Skeletal muscle satellite cell (primary cell): ENCODE results near the gene PSMB2.
"Not testable (repeated sequence)": the region's sequence is repeated elsewhere in the genome, so short reads cannot be mapped to it uniquely, and the experiment has no call there.

ENCODE experiments used
- H3K27me3 ChIP-seq: 2 replicates; pipeline ENCODE4 v1.7.0; 2013; ENCODE audit warnings: low read length; ENCODE audit not compliant: control insufficient read depth, insufficient read depth
- H3K36me3 ChIP-seq: 2 replicates; pipeline ENCODE4 v1.7.0; 2013; ENCODE audit warnings: mild to moderate bottlenecking, control low read depth, low read length; ENCODE audit not compliant: insufficient read depth
- H3K4me1 ChIP-seq: 2 replicates; pipeline ENCODE4 v1.7.0; 2013; ENCODE audit warnings: low read length; ENCODE audit not compliant: control insufficient read depth, insufficient read depth
- H3K4me2 ChIP-seq: 2 replicates; pipeline ENCODE4 v1.7.0; 2013; ENCODE audit warnings: mild to moderate bottlenecking, low read length
- H3K4me3 ChIP-seq: 2 replicates; pipeline ENCODE4 v1.7.0; 2013; ENCODE audit warnings: low read length
- H3K9ac ChIP-seq: 2 replicates; pipeline ENCODE4 v1.7.0; 2013; ENCODE audit warnings: mild to moderate bottlenecking, low read depth, low read length, moderate library complexity
- H3K9me3 ChIP-seq: replicated peaks from 2 replicates; pipeline ENCODE4 v1.7.0; 2013; ENCODE audit warnings: mild to moderate bottlenecking, control low read depth, low read length

Gene PSMB2

DNA sequence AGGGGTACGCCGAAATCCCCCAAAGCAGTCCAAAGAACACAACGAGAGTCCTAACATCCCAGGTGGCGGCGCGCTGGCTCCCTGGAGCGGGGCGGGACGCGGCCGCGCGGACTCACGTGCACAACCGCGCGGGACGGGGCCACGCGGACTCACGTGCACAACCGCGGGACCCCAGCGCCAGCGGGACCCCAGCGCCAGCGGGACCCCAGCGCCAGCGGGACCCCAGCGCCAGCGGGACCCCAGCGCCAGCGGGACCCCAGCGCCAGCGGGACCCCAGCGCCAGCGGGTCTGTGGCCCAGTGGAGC lies 64.6 kb downstream of the PSMB2 start:
- not testable (repeated sequence) for H3K4me2 ChIP-seq, H3K9ac ChIP-seq, H3K4me1 ChIP-seq, H3K9me3 ChIP-seq, H3K36me3 ChIP-seq, H3K4me3 ChIP-seq
- H3K27me3 ChIP-seq, result peaks cover 21% of the 10 kb centered on the region

DNA sequence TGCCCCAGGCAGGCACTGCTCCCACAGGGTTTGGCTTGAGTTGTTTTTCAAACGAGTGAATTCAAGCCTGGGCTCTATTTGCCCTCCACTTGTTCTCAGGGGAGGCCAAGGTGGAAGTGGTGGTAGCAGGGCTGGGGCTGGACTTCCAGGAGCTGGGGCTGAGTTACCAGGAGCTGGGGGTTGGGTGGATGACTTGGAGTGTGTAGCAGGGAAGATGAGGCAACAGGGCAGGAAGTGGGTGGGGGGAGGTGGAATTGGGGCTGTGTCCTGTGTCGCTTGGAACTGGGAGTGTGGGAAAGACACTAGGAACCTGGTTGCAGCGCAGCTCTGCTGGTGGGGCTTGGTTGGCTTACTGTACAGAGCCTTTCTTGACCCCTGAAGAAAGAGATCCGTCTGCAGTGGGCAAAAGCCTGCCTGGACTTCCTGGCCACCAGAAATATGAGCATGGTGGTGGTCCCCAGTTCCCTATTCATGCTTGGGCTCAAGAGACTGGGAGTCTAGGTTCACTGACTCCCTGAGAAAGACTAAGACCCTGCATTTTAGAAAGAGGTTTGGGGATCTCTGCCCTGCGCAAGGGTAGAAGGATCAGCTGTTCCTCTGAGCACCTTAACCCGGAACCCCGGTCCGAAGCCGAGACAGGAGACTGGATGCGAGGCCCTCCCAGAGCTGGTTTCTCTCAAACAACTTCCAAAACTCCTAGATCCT lies 65.1 kb downstream of the PSMB2 start:
- Histone ChIP-seq H3K27me3 (peaks cover 21% of the 10 kb centered on the region), H3K9ac (no peak overlapping the region), H3K4me1 (peaks cover 9% of the 10 kb centered on the region), H3K36me3 (no peaks in the 10 kb centered on the region), H3K9me3 (no peaks in the 10 kb centered on the region), H3K4me3 (no peak overlapping the region), H3K4me2 (no peak overlapping the region)

DNA sequence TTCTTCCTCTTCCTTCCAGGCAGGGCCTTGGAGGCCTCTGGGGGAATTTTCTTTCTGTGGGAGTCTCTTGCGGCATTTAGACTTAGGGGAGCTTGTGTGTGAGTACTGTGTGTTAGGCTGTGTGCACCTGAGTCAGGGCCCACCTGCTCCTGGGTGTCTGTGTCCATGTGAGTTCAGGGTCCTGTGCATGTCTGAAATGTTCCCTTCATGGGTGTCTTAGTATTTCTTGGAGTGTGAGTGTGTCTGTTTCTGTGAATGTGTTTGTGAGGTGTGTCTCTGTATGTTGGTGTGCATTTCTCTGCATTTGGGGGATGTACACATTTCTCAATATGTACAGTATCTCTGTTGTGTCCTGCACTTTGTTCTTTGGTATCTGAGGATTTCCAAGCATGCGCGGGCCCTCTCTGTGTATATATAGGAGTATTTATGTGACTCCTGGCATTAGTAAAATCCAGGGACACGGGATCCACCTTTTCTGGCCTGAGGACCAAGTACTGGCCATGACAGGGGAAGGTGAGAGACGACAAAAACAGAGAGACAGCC lies 65.8 kb downstream of the PSMB2 start:
- Histone ChIP-seq H3K4me3 (no peak overlapping the region), H3K4me2 (no peak overlapping the region), H3K4me1 (peaks cover 9% of the 10 kb centered on the region), H3K27me3 (peaks cover 21% of the 10 kb centered on the region), H3K9me3 (no peaks in the 10 kb centered on the region), H3K9ac (no peak overlapping the region), H3K36me3 (no peaks in the 10 kb centered on the region)

DNA sequence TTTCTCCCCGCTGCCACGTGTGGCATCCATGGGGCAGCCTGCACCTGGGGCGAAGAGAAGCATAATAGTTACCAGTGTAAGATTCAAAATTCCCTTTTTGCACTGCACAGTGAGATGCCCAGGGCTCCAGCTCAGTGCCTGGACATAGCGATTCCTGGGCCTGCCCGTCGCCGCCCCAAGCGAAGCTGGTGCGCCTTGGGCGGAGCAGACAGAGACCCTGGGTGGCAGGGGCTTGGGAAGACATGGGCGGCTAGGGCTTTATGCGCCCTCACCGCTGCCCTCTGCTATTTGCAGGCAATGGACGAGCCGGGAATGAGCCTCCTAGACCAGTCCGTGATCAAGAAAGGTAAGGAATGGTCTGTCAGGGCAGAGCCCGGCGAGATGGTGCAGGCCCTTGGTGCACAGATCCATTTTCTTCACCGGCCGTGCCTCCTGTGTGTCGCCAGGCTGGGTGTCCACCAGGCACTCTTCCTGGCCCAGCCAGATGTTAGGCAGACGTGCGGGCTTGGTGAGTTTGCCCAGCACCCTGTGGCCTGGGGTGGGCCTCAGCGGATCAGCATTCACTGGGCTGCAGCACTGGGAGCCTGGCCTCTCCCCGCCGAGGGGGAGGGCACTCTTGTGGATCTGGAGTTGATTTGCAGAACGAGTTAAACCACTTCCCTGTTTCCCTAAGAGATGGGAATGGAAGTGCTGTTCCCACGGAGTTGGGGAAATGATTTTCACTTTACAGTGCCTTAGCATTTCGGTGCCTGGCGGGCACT lies 66.5 kb downstream of the PSMB2 start:
- H3K9ac ChIP-seq, result no peak overlapping the region
- H3K4me1 ChIP-seq, result peaks cover 14% of the 10 kb centered on the region
- no peak overlapping the region for H3K4me3 ChIP-seq
- H3K27me3 ChIP-seq, result peaks cover 21% of the 10 kb centered on the region
- H3K4me2 ChIP-seq, result no peak overlapping the region
- H3K9me3 ChIP-seq, result no peaks in the 10 kb centered on the region
- no peaks in the 10 kb centered on the region for H3K36me3 ChIP-seq

DNA sequence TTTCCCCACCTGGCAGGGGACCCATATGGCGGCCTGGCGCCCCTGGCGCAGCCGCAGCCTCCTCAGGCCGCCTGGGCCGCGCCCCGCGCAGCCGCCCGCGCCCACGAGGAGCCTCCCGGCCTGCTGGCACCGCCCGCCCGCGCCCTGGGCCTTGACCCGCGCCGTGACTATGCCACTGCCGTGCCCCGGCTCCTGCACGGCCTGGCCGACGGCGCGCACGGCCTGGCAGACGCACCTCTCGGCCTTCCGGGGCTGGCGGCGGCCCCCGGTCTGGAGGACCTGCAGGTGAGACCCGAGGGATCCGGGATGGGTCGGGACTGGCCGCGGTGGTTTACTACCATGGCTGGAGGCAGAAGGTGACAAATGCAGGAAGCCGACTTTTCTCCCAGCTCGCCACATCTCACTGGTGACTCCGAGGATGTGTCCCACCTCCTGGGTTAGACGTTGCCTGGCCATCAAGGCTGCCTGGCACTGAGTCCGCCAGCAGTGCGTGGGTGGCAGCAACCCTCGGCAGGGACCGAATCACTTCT lies 67.1 kb downstream of the PSMB2 start:
- Histone ChIP-seq H3K4me2 (peak overlapping the region; percentile 89), H3K9me3 (no peaks in the 10 kb centered on the region), H3K9ac (peak overlapping the region; percentile 36), H3K4me1 (peaks cover 18% of the 10 kb centered on the region), H3K27me3 (peaks cover 21% of the 10 kb centered on the region), H3K4me3 (peak overlapping the region; percentile 79), H3K36me3 (no peaks in the 10 kb centered on the region)

DNA sequence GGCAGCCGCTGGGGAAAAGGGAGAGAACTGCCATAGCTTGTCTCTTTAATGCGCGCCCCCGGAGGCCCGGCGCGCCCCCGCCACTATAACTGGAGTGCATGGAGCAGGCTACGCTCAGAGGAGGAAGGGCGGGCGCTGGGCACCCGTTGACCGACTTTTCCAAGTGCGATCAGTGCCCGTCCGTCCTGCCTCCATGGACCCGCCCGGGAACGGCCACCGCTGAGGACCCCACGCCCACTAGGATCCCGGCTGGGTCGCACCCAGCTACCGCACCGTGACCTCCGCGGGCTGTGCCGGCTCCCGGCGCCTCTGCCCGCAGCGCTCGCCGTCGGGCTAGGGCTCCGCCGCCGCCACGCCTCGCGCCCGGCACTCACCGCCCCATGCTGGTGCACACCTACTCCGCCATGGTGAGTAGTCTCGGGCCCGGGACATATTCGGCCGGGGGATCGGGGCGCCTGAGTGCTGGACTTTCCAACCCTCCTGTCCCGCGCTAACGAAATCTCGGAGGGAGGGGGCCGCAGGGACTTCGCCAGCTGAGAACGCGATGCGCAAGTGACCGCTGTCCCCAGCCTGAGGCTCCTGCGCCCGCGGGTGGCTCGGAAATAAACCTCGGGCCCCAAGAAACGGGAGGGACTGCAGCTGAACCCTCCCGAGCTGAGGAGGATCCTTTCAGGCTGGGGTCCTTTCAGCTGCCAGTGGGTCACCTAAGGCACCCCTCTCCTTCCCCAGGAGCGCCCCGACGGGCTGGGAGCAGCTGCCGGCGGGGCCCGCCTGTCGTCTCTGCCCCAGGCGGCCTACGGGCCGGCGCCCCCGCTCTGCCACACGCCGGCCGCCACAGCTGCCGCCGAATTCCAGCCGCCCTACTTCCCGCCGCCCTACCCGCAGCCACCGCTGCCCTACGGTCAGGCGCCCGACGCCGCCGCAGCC lies 67.9 kb downstream of the PSMB2 start, which contains the start of gene TFAP2E:
TSS of gene TFAP2E (plus strand) at position 117 of the 927 bp plus-strand sequence. CDS start at position 381, 264 bp downstream.
- Histone ChIP-seq H3K4me3 (peak within 1 kb of the TSS; percentile 79), H3K9me3 (no peaks in the 10 kb centered on the region), H3K9ac (peak within 1 kb of the TSS; percentile 36), H3K36me3 (no peaks in the 10 kb centered on the region), H3K27me3 (peaks cover 21% of the 10 kb centered on the region), H3K4me1 (peaks cover 18% of the 10 kb centered on the region), H3K4me2 (peak within 1 kb of the TSS; percentile 89)

DNA sequence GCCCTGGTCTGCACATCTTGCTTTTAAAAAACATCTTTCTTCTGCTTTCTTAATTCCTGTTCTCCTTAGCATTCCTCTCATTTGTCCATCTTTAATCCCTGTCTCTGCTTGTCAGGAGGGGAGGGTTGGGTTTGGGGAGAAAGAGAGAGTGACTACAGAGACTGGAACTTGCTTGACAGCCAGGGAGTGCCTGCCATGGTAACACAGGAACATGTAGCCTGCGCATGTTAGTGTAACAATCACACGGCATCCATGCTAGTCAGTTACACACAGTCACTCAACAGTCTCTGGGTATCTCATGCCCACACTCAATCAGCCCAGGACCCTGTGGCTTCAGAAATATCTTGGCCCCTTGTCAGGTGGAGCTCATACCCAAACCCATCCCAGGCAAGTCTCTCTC lies 69.0 kb downstream of the PSMB2 start:
- no peak overlapping the region for H3K9ac ChIP-seq
- H3K9me3 ChIP-seq, result no peaks in the 10 kb centered on the region
- H3K4me1 ChIP-seq, result peaks cover 18% of the 10 kb centered on the region
- H3K27me3 ChIP-seq, result peaks cover 19% of the 10 kb centered on the region
- no peak overlapping the region for H3K4me2 ChIP-seq
- no peaks in the 10 kb centered on the region for H3K36me3 ChIP-seq
- H3K4me3 ChIP-seq, result no peak overlapping the region

DNA sequence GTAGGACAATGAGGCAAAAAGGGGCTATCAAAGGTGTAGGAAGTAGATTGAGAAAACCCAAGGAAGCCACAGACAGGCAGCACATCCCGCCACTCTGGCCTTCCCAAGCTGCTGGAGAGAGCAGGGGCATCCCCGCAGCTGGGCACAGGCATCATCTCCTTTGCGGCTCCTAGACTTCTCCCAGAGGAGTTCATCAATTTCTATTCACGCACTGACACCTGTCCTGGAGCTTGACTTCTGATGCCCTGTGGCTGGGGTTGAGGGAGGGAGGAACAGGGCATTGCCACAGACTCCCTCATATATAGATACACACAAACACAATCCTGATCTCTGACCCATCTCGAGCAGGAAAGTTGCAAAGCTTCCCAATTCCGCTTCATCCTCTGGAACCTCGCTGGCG lies 70.1 kb downstream of the PSMB2 start:
- Histone ChIP-seq H3K4me2 (no peak overlapping the region), H3K27me3 (peaks cover 14% of the 10 kb centered on the region), H3K9ac (no peak overlapping the region), H3K36me3 (peaks cover 9% of the 10 kb centered on the region), H3K4me3 (no peak overlapping the region), H3K9me3 (no peaks in the 10 kb centered on the region), H3K4me1 (peaks cover 16% of the 10 kb centered on the region)

DNA sequence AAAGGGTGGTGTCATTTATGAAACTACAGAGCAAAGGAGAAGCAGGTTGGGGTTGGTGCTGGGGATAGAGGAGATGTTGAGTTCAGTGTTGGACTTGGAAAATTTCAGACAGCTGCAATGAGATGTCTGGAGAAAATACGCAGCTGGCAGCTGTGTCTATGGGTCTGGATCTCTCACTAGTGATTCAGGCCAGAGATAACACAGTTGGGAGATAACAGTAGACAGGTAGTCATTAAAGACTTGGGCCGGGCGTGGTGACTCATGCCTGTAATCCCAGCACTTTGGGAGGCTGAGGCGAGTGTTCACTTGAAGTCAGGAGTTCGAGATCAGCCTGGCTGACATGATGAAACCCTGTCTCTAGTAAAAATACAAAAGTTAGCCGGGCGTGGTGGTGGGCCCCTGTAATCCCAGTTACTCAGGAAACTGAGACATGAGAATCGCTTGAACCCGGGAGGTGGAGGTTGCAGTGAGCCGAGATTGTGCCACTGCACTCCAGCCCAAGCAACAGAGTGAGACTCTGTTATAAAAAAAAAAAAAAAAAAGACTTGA lies 70.7 kb downstream of the PSMB2 start:
- Histone ChIP-seq H3K27me3 (peaks cover 8% of the 10 kb centered on the region), H3K4me1 (peaks cover 11% of the 10 kb centered on the region), H3K36me3 (peaks cover 13% of the 10 kb centered on the region), H3K9me3 (no peaks in the 10 kb centered on the region), H3K4me2 (no peak overlapping the region), H3K4me3 (no peak overlapping the region), H3K9ac (no peak overlapping the region)

DNA sequence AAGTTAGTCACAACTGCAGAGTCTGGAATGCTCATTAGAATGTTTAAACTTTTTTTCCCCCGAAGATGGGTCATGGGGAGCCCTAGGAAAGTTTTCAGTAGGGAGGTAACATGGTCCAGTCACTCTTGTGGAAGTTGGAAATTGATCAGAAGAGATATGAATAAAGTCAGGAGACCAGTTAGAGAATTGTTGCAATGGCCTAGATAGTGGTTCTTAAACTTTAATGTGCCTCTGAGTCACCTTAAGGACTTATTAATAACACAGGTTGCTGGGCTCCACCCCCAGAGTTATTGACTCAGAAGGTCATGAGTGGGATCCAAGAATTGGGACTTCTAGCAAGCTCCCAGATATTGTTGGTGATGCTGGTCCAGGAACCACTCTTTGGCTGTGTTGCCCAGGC lies 71.4 kb downstream of the PSMB2 start:
- Histone ChIP-seq H3K9ac (no peak overlapping the region), H3K27me3 (peaks cover 8% of the 10 kb centered on the region), H3K4me2 (no peak overlapping the region), H3K36me3 (peaks cover 16% of the 10 kb centered on the region), H3K9me3 (no peaks in the 10 kb centered on the region), H3K4me3 (no peak overlapping the region), H3K4me1 (peaks cover 11% of the 10 kb centered on the region)

DNA sequence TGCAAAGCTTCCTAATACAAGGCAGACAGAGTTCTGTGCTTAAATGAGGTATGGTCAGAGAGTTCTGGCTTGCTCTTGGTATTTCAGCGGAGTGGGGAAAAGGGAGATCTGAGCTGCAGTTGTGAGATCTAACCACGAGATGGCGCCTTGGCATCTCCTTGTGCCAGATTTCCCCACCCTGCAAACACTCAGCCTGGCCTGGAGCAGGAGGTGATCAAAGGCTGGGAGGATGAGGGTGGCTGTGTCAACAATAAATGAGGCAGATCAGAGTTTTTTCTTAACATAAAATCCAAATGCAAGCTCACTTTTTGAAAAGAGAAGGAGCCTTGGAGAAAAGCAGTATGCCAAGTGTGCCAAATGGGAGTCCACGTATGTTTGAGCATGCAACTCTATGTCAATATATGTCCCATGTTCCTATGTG lies 72.3 kb downstream of the PSMB2 start:
- Histone ChIP-seq H3K36me3 (peaks cover 23% of the 10 kb centered on the region), H3K9ac (no peak overlapping the region), H3K27me3 (peaks cover 8% of the 10 kb centered on the region), H3K4me3 (no peak overlapping the region), H3K4me1 (peaks cover 11% of the 10 kb centered on the region), H3K4me2 (no peak overlapping the region), H3K9me3 (no peaks in the 10 kb centered on the region)
